GM12878 (cell line): Measurements from ENCODE around the gene DCP1B. TPM values are rescaled to one million over a fixed set of nuclear protein-coding genes. Genes with fewer than 3 reads are reported as not detected.

Experiments
- CBX5 ChIP-seq: sonication (generic); IDR thresholded peaks from 2 replicates; pipeline ENCODE4 v1.6.1; 2016; ENCODE audit warnings: low read depth, moderate library complexity, mild to moderate bottlenecking, inconsistent platforms
- E4F1 ChIP-seq: fragments of 450-650 bp; IDR thresholded peaks from 2 replicates; pipeline ENCODE4 v1.6.1; 2018; ENCODE audit warnings: borderline replicate concordance, mild to moderate bottlenecking; ENCODE audit not compliant: partially characterized antibody
- HDAC6 ChIP-seq: fragments of 200-600 bp; sonication (generic); IDR thresholded peaks from one replicate; pipeline ENCODE4 v1.8.0; 2017; ENCODE audit warnings: antibody characterized with exemption; ENCODE audit not compliant: unreplicated experiment
- MYC ChIP-seq: IDR thresholded peaks from 2 replicates; pipeline ENCODE4 v1.6.1; 2011; ENCODE audit warnings: mild to moderate bottlenecking, low read length, moderate library complexity, inconsistent platforms; ENCODE audit not compliant: insufficient read depth, insufficient replicate concordance, insufficient read length, severe bottlenecking
- NBN ChIP-seq: fragments of 450-650 bp; IDR thresholded peaks from 2 replicates; pipeline ENCODE4 v1.6.1; 2016
- NFXL1 ChIP-seq: fragments of 450-650 bp; IDR thresholded peaks from 2 replicates; pipeline ENCODE4 v1.6.1; 2017; ENCODE audit warnings: antibody characterized with exemption, mild to moderate bottlenecking, borderline replicate concordance
- PAX5 ChIP-seq: IDR thresholded peaks from 2 replicates; pipeline ENCODE4 v1.6.1; 2011; ENCODE audit warnings: low read depth, low read length, borderline replicate concordance
- RFX5 ChIP-seq: IDR thresholded peaks from 2 replicates; pipeline ENCODE4 v1.6.1; 2011; ENCODE audit warnings: low read depth, low read length, improper control_type of control experiment
- SIN3A ChIP-seq: IDR thresholded peaks from 2 replicates; pipeline ENCODE4 v1.6.1; 2012; ENCODE audit warnings: low read depth, low read length, improper control_type of control experiment
- TARDBP ChIP-seq: IDR thresholded peaks from 2 replicates; pipeline ENCODE4 v1.6.1; 2016; ENCODE audit warnings: borderline replicate concordance
- ZBTB33 ChIP-seq: fragments of 450-650 bp; IDR thresholded peaks from 2 replicates; pipeline ENCODE4 v1.6.1; 2017; ENCODE audit warnings: mild to moderate bottlenecking
- polyA plus RNA-seq, 11 experiments: library from polyadenylated mRNA; depleted of rRNA in 4 of 11; unstranded in 6 of 11; stranded (reverse) in 5 of 11; fragments of >200 nt; fragmentation: Nextera tagmentation in 4 of 11; fragmentation: Illumina TruSeq in 1 of 11; extraction: Ambion mirVana in 4 of 11; extraction: Trizol in 1 of 11; gene quantifications; 1 replicate in 1 of 11; 2 replicates in 10 of 11; pipeline versions ENCODE4 v1.2.1 to v1.2.3, GENCODE V29; 2011 to 2016; ENCODE audit warnings: inconsistent platforms in 2 of 11, missing spikeins in 2 of 11, low read depth in 1 of 11
- total RNA-seq, 4 experiments: library from RNA; depleted of rRNA in 3 of 4; stranded (reverse); fragments of >200 nt in 3 of 4; fragmentation: Illumina TruSeq in 1 of 4; extraction: Trizol in 1 of 4; gene quantifications; 2 replicates each; pipeline versions ENCODE4 v1.2.1 to v1.2.3, GENCODE V29; 2013 to 2021
- TF ChIP-seq, protein P1 (sequence below): fragments of 450-650 bp; IDR thresholded peaks from 2 replicates; pipeline ENCODE4 v1.6.1; 2016; ENCODE audit warnings: mild to moderate bottlenecking, moderate library complexity, borderline replicate concordance
- TF ChIP-seq, protein P2 (sequence below): fragments of 450-650 bp; IDR thresholded peaks from 2 replicates; pipeline ENCODE4 v1.6.1; 2017; ENCODE audit warnings: mild to moderate bottlenecking, low read depth, inconsistent platforms; ENCODE audit not compliant: poor library complexity, severe bottlenecking
- TF ChIP-seq, protein P3 (sequence below): IDR thresholded peaks from 2 replicates; pipeline ENCODE4 v1.6.1; 2011; ENCODE audit warnings: low read depth, mild to moderate bottlenecking, low read length, moderate library complexity, borderline replicate concordance; ENCODE audit errors: extremely low read depth
- TF ChIP-seq, protein P4 (sequence below): IDR thresholded peaks from 2 replicates; pipeline ENCODE4 v1.6.1; 2012; ENCODE audit warnings: low read depth, low read length, improper control_type of control experiment

Gene DCP1B
- total and polyA plus RNA-seq, 10 of the 15 experiments (the other 5 are each of a cell fraction or from before 2014, with no cell fraction given), result 1.3 to 23.4 (median 15.3) TPM

DNA sequence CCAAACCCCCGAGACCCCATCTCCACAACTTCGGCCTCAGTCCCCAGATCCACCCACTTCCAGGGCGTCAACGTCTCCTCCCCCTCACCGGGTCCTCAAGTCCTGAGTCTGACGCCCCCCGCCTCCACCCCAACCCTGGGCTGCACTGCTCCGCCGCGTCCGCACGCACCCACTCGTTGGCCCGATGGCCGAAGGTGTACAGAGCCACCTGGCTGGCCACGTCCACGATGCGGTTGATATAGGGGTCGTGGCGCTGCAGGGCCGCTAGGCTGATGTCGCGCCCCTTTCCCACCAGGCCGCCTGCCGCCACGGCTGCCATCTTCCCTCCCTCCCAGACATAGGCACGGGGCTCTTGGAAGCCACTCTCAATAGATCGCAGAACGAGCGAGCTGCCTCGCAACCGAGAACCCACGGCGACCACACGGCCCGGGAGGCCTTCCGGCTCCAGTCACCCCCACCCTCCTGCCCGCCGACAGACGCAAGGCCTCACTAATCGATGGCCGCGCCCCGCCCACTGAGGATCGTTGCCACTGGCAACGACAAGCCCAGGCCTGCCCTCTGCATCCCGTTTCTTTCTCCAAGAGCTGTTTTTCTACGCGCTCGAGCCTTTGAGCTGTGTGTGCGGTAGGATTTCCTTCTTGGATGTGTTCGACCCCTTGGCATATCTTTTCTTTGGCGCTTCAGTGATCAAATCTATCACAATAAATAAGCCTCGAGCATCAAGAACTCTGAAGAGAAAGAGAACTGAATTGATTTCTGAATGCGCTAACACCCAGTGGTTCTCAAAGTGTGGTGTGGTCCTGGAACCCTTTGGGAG lies at the start of gene DCP1B (continued):
- TF ChIP-seq E4F1 (peak; percentile 87), CBX5 (peak; percentile 54; the same call in 1 of the 2 replicates), SIN3A (0 out of 2 replicates have a peak, but pooled peaks have one; percentile 40), ZBTB33 (peak; percentile 86), PAX5 (peak; percentile 58; the same call in 1 of the 2 replicates), RFX5 (0 out of 2 replicates have a peak, but pooled peaks have one; percentile 42), NBN (peak; percentile 96), MYC (peak; percentile 55), NFXL1 (no peak), TARDBP (peak; percentile 37; the same call in 1 of the 2 replicates), HDAC6 (no peak)
- TF ChIP-seq, protein P1, sequence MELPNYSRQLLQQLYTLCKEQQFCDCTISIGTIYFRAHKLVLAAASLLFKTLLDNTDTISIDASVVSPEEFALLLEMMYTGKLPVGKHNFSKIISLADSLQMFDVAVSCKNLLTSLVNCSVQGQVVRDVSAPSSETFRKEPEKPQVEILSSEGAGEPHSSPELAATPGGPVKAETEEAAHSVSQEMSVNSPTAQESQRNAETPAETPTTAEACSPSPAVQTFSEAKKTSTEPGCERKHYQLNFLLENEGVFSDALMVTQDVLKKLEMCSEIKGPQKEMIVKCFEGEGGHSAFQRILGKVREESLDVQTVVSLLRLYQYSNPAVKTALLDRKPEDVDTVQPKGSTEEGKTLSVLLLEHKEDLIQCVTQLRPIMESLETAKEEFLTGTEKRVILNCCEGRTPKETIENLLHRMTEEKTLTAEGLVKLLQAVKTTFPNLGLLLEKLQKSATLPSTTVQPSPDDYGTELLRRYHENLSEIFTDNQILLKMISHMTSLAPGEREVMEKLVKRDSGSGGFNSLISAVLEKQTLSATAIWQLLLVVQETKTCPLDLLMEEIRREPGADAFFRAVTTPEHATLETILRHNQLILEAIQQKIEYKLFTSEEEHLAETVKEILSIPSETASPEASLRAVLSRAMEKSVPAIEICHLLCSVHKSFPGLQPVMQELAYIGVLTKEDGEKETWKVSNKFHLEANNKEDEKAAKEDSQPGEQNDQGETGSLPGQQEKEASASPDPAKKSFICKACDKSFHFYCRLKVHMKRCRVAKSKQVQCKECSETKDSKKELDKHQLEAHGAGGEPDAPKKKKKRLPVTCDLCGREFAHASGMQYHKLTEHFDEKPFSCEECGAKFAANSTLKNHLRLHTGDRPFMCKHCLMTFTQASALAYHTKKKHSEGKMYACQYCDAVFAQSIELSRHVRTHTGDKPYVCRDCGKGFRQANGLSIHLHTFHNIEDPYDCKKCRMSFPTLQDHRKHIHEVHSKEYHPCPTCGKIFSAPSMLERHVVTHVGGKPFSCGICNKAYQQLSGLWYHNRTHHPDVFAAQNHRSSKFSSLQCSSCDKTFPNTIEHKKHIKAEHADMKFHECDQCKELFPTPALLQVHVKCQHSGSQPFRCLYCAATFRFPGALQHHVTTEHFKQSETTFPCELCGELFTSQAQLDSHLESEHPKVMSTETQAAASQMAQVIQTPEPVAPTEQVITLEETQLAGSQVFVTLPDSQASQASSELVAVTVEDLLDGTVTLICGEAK, result peak; percentile 77
- TF ChIP-seq, protein P2, sequence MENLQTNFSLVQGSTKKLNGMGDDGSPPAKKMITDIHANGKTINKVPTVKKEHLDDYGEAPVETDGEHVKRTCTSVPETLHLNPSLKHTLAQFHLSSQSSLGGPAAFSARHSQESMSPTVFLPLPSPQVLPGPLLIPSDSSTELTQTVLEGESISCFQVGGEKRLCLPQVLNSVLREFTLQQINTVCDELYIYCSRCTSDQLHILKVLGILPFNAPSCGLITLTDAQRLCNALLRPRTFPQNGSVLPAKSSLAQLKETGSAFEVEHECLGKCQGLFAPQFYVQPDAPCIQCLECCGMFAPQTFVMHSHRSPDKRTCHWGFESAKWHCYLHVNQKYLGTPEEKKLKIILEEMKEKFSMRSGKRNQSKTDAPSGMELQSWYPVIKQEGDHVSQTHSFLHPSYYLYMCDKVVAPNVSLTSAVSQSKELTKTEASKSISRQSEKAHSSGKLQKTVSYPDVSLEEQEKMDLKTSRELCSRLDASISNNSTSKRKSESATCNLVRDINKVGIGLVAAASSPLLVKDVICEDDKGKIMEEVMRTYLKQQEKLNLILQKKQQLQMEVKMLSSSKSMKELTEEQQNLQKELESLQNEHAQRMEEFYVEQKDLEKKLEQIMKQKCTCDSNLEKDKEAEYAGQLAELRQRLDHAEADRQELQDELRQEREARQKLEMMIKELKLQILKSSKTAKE, result peak; percentile 99
- TF ChIP-seq, protein P3, sequence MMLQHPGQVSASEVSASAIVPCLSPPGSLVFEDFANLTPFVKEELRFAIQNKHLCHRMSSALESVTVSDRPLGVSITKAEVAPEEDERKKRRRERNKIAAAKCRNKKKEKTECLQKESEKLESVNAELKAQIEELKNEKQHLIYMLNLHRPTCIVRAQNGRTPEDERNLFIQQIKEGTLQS, result no peak
- TF ChIP-seq, protein P4, sequence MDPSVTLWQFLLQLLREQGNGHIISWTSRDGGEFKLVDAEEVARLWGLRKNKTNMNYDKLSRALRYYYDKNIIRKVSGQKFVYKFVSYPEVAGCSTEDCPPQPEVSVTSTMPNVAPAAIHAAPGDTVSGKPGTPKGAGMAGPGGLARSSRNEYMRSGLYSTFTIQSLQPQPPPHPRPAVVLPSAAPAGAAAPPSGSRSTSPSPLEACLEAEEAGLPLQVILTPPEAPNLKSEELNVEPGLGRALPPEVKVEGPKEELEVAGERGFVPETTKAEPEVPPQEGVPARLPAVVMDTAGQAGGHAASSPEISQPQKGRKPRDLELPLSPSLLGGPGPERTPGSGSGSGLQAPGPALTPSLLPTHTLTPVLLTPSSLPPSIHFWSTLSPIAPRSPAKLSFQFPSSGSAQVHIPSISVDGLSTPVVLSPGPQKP, result peak; percentile 73; the same call in 1 of the 2 replicates
